Lower leg skin (tissue), 4 donors: ENCODE measurements around the gene PKP1. TPM values are rescaled to one million over a fixed set of nuclear protein-coding genes. Genes with fewer than 3 reads are reported as not detected.

Source experiments
- DNase-seq, 2 donors: peaks; one replicate each; pipeline ENCODE4 v3.0.0-alpha.2; 2019; ENCODE audit warnings: low spot score in 2 of 2
- H3K4me3 ChIP-seq: fragments of 200-600 bp; sonication (generic); 2 replicates; pipeline ENCODE4 v1.5.1; 2017; ENCODE audit warnings: mild to moderate bottlenecking, low read depth; ENCODE audit not compliant: poor library complexity, severe bottlenecking
- POLR2A ChIP-seq, 2 donors: fragments of 450-650 bp; IDR thresholded peaks; one replicate each; pipeline ENCODE4 v1.6.1; 2016 to 2017; ENCODE audit warnings: antibody characterized with exemption in 2 of 2, mild to moderate bottlenecking in 1 of 2, moderate library complexity in 1 of 2
- WGBS, 2 donors: methylation state at CpG; one replicate each; pipeline ENCODE4 v1.1.5; 2018; 5-methylcytosine and 5-hydroxymethylcytosine counted together
- intact Hi-C: fragments of 100-400 bp; cut with DNase I; formaldehyde crosslinking; loops from one replicate; pipeline ENCODE4 v1.15.0; 2023; ENCODE audit warnings: low total_unique reads
- total RNA-seq, 4 donors: library from RNA; depleted of rRNA; stranded (reverse); fragments of >200 nt; gene quantifications; one replicate each; pipeline ENCODE4 v1.1.0, GENCODE V29; 2016
- TF ChIP-seq, protein P1 (sequence below), 3 donors: fragments of 450-650 bp; IDR thresholded peaks; one replicate each; pipeline ENCODE4 v1.5.1; 2016; ENCODE audit warnings: antibody characterized with exemption in 3 of 3, mild to moderate bottlenecking in 3 of 3, moderate library complexity in 2 of 3

The PKP1 gene
- total RNA-seq, 4 donors from 2014 or later = 928 to 1,274 (median 961) TPM

GRCh38 chr1:201258763-201259230 is 24.5 kb upstream of the PKP1 start:
- 93 to 94% methylated on average over 14 of the region's 14 CpGs for WGBS, 2 donors
- peak in 1 of 2 donors; percentile 82 for DNase-seq
- TF ChIP-seq, protein P1, sequence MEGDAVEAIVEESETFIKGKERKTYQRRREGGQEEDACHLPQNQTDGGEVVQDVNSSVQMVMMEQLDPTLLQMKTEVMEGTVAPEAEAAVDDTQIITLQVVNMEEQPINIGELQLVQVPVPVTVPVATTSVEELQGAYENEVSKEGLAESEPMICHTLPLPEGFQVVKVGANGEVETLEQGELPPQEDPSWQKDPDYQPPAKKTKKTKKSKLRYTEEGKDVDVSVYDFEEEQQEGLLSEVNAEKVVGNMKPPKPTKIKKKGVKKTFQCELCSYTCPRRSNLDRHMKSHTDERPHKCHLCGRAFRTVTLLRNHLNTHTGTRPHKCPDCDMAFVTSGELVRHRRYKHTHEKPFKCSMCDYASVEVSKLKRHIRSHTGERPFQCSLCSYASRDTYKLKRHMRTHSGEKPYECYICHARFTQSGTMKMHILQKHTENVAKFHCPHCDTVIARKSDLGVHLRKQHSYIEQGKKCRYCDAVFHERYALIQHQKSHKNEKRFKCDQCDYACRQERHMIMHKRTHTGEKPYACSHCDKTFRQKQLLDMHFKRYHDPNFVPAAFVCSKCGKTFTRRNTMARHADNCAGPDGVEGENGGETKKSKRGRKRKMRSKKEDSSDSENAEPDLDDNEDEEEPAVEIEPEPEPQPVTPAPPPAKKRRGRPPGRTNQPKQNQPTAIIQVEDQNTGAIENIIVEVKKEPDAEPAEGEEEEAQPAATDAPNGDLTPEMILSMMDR (IDR thresholded peaks at IDR 0.05) = no peak
- H3K4me3 ChIP-seq = no peak overlapping the region
- intact Hi-C loops = no loop called here

- peak; percentile 47 to 90 for DNase-seq
- 3 to 6% methylated on average over 13 to 18 of the region's 28 CpGs for WGBS, 2 donors
- no peak for TF ChIP-seq POLR2A (IDR thresholded peaks at IDR 0.05)
- TF ChIP-seq, protein P1 (IDR thresholded peaks at IDR 0.05) = no peak
- intact Hi-C loops = no loop called here
- no peak overlapping the region for H3K4me3 ChIP-seq
Observed at GRCh38 chr1:201259476-201260235, 23.6 kb upstream of the PKP1 start.

DNA sequence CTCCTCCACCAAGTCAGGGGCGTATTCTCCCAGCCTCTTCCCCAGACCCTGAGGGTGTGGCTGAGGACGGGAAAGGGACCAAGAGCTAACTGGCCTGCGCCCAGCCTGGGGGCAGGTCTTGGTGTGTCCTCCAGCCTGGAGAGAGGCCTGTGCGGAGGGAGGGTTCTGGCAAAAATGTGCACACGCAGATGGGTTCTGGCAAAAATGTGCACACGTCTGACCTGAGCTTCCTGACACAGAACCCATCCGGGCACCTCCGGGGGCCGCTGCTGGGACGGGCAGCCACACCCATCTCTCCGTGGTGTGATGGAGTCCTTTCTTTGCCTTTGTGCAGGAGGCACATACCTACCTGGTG is 23.1 kb upstream of the PKP1 start:
- no peak overlapping the region for H3K4me3 ChIP-seq
- WGBS, 2 donors = 13 to 17% methylated on average over 11 of the region's 11 CpGs
- DNase-seq = peak in 1 of 2 donors; percentile 84

DNA sequence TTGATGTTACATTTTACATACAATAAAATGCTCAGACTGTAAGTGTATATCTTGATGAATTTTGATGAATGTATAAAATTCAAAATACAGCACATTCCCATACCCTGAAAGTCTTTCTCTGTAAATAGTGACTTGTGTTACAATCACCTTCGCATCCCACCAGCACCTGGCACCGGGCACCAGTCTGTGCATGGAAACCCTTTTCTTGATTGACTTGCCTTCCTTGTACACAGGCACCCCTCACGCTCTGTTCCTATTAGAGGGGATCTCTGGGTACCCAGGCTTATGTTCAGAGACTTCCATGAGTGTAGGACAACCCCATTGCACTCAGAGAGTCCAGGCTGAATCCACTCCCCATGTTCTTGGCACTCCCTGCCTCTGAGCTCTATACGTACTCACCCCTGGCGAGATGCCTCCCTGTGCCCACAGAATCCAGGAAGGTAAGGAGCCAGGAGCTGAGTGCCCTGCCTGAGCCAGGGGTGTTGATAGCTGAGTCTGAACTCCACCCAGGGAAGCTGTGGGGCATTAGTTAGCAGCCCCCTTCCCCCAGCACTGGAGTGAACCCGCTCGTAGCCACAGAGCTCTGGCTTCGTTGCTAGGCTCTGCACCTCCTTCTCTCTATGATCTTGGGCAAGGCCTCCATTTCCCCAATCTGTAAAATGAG is 22.5 kb upstream of the PKP1 start:
- TF ChIP-seq, protein P1 (IDR thresholded peaks at IDR 0.05) = no peak
- no peak for TF ChIP-seq POLR2A (IDR thresholded peaks at IDR 0.05)
- 53 to 65% methylated on average over 8 of the region's 8 CpGs for WGBS, 2 donors
- intact Hi-C loops = no loop called here
- no peak overlapping the region for H3K4me3 ChIP-seq
- DNase-seq = peak; percentile 53 to 87

More for the DNA sequence above, 23.1 kb upstream of the PKP1 start:
- intact Hi-C loops = no loop called here
- no peak for TF ChIP-seq POLR2A (IDR thresholded peaks at IDR 0.05)
- TF ChIP-seq, protein P1 (IDR thresholded peaks at IDR 0.05) = no peak

DNA sequence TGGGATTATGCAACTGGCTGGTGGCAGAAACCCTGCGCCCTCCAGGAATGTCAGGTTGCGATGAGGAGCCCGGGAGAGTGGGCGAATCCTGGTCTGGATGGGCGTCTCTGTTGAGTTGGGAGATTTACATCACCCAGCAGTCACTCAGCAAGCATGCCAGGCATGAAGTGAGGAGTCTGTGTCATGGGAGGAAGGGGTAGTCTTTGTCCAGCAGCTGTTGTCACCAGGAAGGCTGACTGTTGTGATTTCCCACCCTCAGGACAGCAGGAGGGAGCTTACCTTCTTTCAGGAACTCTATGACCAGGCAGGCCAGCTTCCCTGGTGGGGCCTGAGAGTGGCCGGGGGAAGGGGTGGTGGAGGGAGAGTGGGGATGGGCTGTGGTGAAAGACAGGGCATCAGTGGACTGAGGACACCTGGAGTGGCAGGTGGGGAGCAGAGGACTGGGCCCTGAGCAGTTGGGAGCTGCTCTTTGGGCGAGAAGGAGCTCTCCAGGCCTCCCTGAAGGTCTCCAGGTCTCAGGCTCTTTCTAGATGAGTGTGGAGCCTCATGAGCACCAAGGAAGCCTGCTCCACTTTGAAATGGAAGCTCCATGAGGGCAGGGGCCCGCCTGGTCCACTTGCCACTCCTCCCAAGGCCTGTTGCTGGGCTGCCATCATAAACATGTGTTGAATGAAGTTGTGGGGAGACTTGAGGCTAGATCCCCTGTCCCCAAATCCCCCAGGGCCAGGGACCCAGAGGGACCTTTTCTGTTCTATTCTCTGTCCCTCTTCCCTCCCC is 21.3 kb upstream of the PKP1 start:
- TF ChIP-seq, protein P1 (IDR thresholded peaks at IDR 0.05) = no peak
- no peak for TF ChIP-seq POLR2A (IDR thresholded peaks at IDR 0.05)
- intact Hi-C loops = no loop called here
- DNase-seq = peak; percentile 14 to 83
- no peak overlapping the region for H3K4me3 ChIP-seq
- WGBS, 2 donors = 77 to 83% methylated on average over 8 of the region's 8 CpGs
